HepG2 (cell line): ENCODE results near the gene LRP1-AS. TPM values are rescaled to one million over a fixed set of nuclear protein-coding genes. Genes with fewer than 3 reads are reported as not detected.

Source experiments
- ATAC-seq: fragments of 200-7000 bp; cut with Tn5 transposase; 3 replicates; pipeline ENCODE4 v1.9.1; 2020; ENCODE audit warnings: mild to moderate bottlenecking, moderate library complexity
- BruUV-seq: library from RNA; stranded (reverse); fragments of 400-500 nt; replicated peaks from 2 replicates; lab custom pipeline; 2021; lab: Mats Ljungman, UMichigan
- CTCF ChIA-PET: fragments of 300-600 bp; formaldehyde crosslinking; extraction: SDS; loops from one replicate; lab custom pipeline; 2021; ENCODE audit warnings: low total read pairs, inconsistent platforms, low intra/inter-chr PET ratio; lab: Yijun Ruan, JAX
- POLR2A ChIA-PET: fragments of 350-600 bp; sonication (Branson Sonifier 250); formaldehyde crosslinking; loops from one replicate; lab custom pipeline; 2020; ENCODE audit warnings: antibody characterized with exemption, inconsistent platforms; lab: Yijun Ruan, JAX
- DNase-seq: peaks from one replicate; pipeline ENCODE4 v3.0.0-alpha.2; 2015; ENCODE audit warnings: low spot score
- FAIRE-seq: peaks from 3 replicates; lab custom pipeline; 2011; peaks lifted over from hg19 to GRCh38; lab: Jason Lieb, UNC
- H2AFZ ChIP-seq: one replicate; pipeline ENCODE4 v1.6.1; 2011; ENCODE audit warnings: low read length, inconsistent platforms
- H3K27ac ChIP-seq: fragments of 300-600 bp; 3 replicates; pipeline ENCODE4 v1.8.0; 2011; ENCODE audit warnings: mixed run types, mild to moderate bottlenecking, mixed read lengths, low read length, inconsistent platforms; ENCODE audit not compliant: insufficient read depth; ENCODE audit errors: extremely low read length
- H3K27me3 ChIP-seq, 2 experiments: fragments of 200-600 bp in 1 of 2; 2 replicates in 1 of 2; 3 replicates in 1 of 2; pipeline versions ENCODE4 v1.6.0 to v1.8.0; 2011; ENCODE audit warnings: low read length in 2 of 2, mild to moderate bottlenecking in 2 of 2, moderate library complexity in 2 of 2, inconsistent platforms in 1 of 2; ENCODE audit not compliant: insufficient read depth in 2 of 2, control insufficient read depth in 1 of 2
- H3K36me3 ChIP-seq, 2 experiments: fragments of 200-600 bp in 1 of 2; replicated peaks in 1 of 2; 2 replicates in 1 of 2; 3 replicates in 1 of 2; pipeline versions ENCODE4 v1.5.1 to v1.8.0; 2011; ENCODE audit warnings: low read length in 2 of 2, inconsistent platforms in 1 of 2; ENCODE audit not compliant: insufficient read depth in 2 of 2, control insufficient read depth in 1 of 2
- H3K4me1 ChIP-seq: 2 replicates; pipeline ENCODE4 v1.5.1; 2012; ENCODE audit warnings: low read length, inconsistent platforms; ENCODE audit not compliant: insufficient read depth
- H3K4me2 ChIP-seq: 2 replicates; pipeline ENCODE4 v1.6.0; 2011; ENCODE audit warnings: low read depth, low read length, inconsistent platforms
- H3K4me3 ChIP-seq, 3 experiments: fragments of 200-600 bp in 1 of 3; sonication (generic), shearing (Covaris generic) in 1 of 3; replicated peaks in 1 of 3; 2 replicates each; pipeline ENCODE4 v1.5.1; 2011 to 2016; ENCODE audit warnings: low read length in 3 of 3, inconsistent platforms in 2 of 3, low read depth in 2 of 3, mild to moderate bottlenecking in 2 of 3, control low read depth in 1 of 3, mixed read lengths in 1 of 3; ENCODE audit not compliant: insufficient read depth in 1 of 3
- H3K79me2 ChIP-seq: one replicate; pipeline ENCODE4 v1.6.1; 2011; ENCODE audit warnings: low read length, inconsistent platforms; ENCODE audit not compliant: insufficient read depth
- H3K9ac ChIP-seq: 2 replicates; pipeline ENCODE4 v1.6.0; 2011; ENCODE audit warnings: mild to moderate bottlenecking, low read depth, low read length, inconsistent platforms; ENCODE audit not compliant: insufficient read depth
- H3K9me3 ChIP-seq: 2 replicates; pipeline ENCODE4 v1.5.1; 2012; ENCODE audit warnings: mild to moderate bottlenecking, low read length
- H4K20me1 ChIP-seq: 2 replicates; pipeline ENCODE4 v1.6.0; 2011; ENCODE audit warnings: inconsistent platforms, mild to moderate bottlenecking, low read length, moderate library complexity; ENCODE audit not compliant: insufficient read depth
- CC2D1A ChIP-seq: sonication (generic); formaldehyde crosslinking; IDR thresholded peaks from 2 replicates; pipeline ENCODE4 v1.8.1; 2023; ENCODE audit warnings: mild to moderate bottlenecking, missing genetic modification reagents
- CENPX ChIP-seq: sonication (generic); formaldehyde crosslinking; IDR thresholded peaks from 2 replicates; pipeline ENCODE4 v1.9.0; 2021; ENCODE audit warnings: mild to moderate bottlenecking, missing genetic modification reagents, moderate library complexity
- GATAD1 ChIP-seq: IDR thresholded peaks from 2 replicates; pipeline ENCODE4 v1.6.1; 2016; ENCODE audit warnings: missing genetic modification reagents, missing compliant biosample characterization
- KMT2B ChIP-seq: IDR thresholded peaks from 2 replicates; pipeline ENCODE4 v1.6.1; 2016; ENCODE audit warnings: missing genetic modification reagents, missing compliant biosample characterization
- MLLT10 ChIP-seq: sonication (generic); formaldehyde crosslinking; IDR thresholded peaks from 2 replicates; pipeline ENCODE4 v1.4.0; 2020; ENCODE audit warnings: missing genetic modification reagents
- PHF8 ChIP-seq: sonication (generic); formaldehyde crosslinking; IDR thresholded peaks from 2 replicates; pipeline ENCODE4 v1.5.0; 2020; ENCODE audit warnings: missing genetic modification reagents
- RBFOX2 ChIP-seq: fragments of 200-400 bp; formaldehyde crosslinking; IDR thresholded peaks from 2 replicates; pipeline ENCODE4 v1.6.1; 2017; ENCODE audit warnings: low read depth, mild to moderate bottlenecking, low read length
- ZNF335 ChIP-seq: sonication (generic); formaldehyde crosslinking; IDR thresholded peaks from 2 replicates; pipeline ENCODE4 v1.4.0; 2020; ENCODE audit warnings: missing genetic modification reagents
- ZSCAN21 ChIP-seq: sonication (generic); formaldehyde crosslinking; IDR thresholded peaks from 2 replicates; pipeline ENCODE4 v1.8.0; 2022; ENCODE audit warnings: mild to moderate bottlenecking, missing genetic modification reagents, moderate library complexity, borderline replicate concordance
- WGBS: methylation state at CpG from one replicate; pipeline ENCODE4 v1.1.6; 2017; ENCODE audit warnings: low lambda C conversion rate; 5-methylcytosine and 5-hydroxymethylcytosine counted together
- in situ Hi-C: cut with HindIII; loops from 2 replicates; pipeline ENCODE4 v1.10.0; 2017; ENCODE audit warnings: low pct_unique_long_range_greater_than_20kb; ENCODE audit not compliant: extremely low pct_ligation_motif_present
- intact Hi-C: fragments of 100-400 bp; cut with micrococcal nuclease; formaldehyde crosslinking; loops from one replicate; pipeline ENCODE4 v1.10.0; 2022; ENCODE audit not compliant: unreplicated experiment
- polyA plus RNA-seq, 8 experiments: library from polyadenylated mRNA; depleted of rRNA in 3 of 8; stranded (reverse) in 7 of 8; unstranded in 1 of 8; fragments of >200 nt; fragmentation: Illumina TruSeq in 4 of 8; extraction: Trizol in 4 of 8; gene quantifications; 2 replicates each; pipeline versions ENCODE4 v1.2.1 to v1.2.3, GENCODE V29; 2011 to 2016; ENCODE audit warnings: low read depth in 4 of 8, missing spikeins in 1 of 8, mixed read lengths in 1 of 8; ENCODE audit not compliant: insufficient read depth in 1 of 8
- total RNA-seq, 5 experiments: library from RNA; depleted of rRNA; stranded (reverse); fragments of >200 nt; fragmentation: Illumina TruSeq; extraction: Trizol; gene quantifications; 2 replicates each; pipeline ENCODE4 v1.2.3, GENCODE V29; 2016; ENCODE audit warnings: low read depth in 1 of 5
- TF ChIP-seq, protein P1 (sequence below): sonication (generic); formaldehyde crosslinking; IDR thresholded peaks from 2 replicates; pipeline ENCODE4 v1.4.0; 2020; ENCODE audit warnings: mild to moderate bottlenecking, missing genetic modification reagents
- TF ChIP-seq, protein P2 (sequence below): sonication (generic); formaldehyde crosslinking; IDR thresholded peaks from 2 replicates; pipeline ENCODE4 v1.4.0; 2020; ENCODE audit warnings: mild to moderate bottlenecking, low read depth, missing genetic modification reagents

LRP1-AS gene
- total and polyA plus RNA-seq, 2 of the 13 experiments (the other 11 are each of a cell fraction or from before 2014, with no cell fraction given), result 0.20 TPM; not detected in 1

DNA sequence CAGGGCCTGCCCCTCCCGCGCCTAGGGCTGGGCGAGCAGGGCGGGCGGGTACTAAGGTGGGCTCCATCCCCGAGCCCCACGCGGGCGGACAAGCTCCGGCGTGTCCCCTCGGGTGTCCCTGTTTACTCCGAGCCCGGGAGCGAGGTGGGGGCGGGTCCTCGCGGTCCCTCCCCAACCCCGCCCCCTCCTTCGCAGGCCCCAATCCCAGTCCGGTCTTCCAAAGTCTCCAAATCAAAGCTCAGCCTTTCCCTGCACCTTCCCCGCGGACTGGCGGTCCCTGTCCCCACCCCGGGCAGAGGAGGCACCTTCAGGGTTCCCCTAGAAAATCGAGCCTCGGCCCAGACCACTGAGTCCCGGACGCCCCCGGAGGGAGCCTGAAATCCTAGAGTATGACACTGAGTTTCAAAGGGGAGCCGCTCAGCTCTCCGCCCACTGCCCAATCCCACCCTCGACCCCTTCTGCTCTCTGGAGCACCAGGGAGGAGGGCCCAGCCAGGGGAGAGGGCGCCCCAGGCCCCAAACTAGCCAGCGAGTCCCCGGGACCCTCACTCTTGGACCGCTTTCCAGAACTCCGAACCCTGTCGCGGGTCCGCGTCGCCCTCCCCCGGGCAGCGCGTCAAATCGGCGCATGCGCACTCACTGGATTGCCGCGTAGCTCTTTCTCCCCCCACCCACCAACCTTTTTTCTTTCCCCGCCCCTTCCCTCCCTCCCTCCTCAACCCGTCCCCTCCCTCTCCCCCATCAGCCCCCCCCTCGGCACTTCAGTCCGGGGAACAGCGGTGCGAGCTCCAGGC lies 19.5 kb downstream of the LRP1-AS start, which contains the start of gene LRP1:
Gene LRP1 (plus strand): TSS at position 758 of the 793 bp plus-strand sequence. CDS start 482 bp downstream, outside the sequence.
- ChIA-PET POLR2A (interaction anchor here (0.6 to 16.0 kb wide), 32 partner anchors 9 to 440 kb away, joined by 3 to 827 read pairs (median 5); partner anchors contain the start of genes INHBE, LRP1-AS, MYO1A and NAB2), CTCF (interaction anchor here (1.7 to 2.0 kb wide), 3 partner anchors 45 to 55 kb away, joined by 9 to 22 read pairs (median 11); no protein-coding TSS in a partner anchor)
- H3K4me3 ChIP-seq, result peak within 1 kb of the TSS; percentile 87 to 96 (median 88)
- peaks cover 0 to 3% of the 10 kb centered on the region in 2 experiments; a peak in 1 of 5 replicates for H3K36me3 ChIP-seq
- H3K9me3 ChIP-seq, result no peaks in the 10 kb centered on the region
- FAIRE-seq (peak; percentile 28), ATAC-seq (peak; percentile 72), DNase-seq (peak; percentile 76)
- H3K4me1 ChIP-seq, result peaks cover 43% of the 10 kb centered on the region
- peaks cover 43% of the 10 kb centered on the region for H3K79me2 ChIP-seq
- peak within 1 kb of the TSS; percentile 92 for H3K27ac ChIP-seq
- 2% methylated on average over 25 of the region's 57 CpGs for WGBS
- H3K9ac ChIP-seq, result peak within 1 kb of the TSS; percentile 82
- intact Hi-C loops, result loop anchor here (1.0 kb wide), 2 partner anchors 22 to 45 kb away; no protein-coding TSS in a partner anchor
- peaks cover 22% of the 10 kb centered on the region for H4K20me1 ChIP-seq
- in situ Hi-C loops, result no loop called here
- H2AFZ ChIP-seq, result no peak within 1 kb of the TSS
- peak within 1 kb of the TSS; percentile 94 for H3K4me2 ChIP-seq
- H3K27me3 ChIP-seq, result no peaks in the 10 kb centered on the region; a peak in 1 of 5 replicates
- BruUV-seq, result no TSS peak
- TF ChIP-seq KMT2B, result peak; percentile 23; the same call in 1 of the 2 replicates
- peak; percentile 87 for TF ChIP-seq RBFOX2
- TF ChIP-seq ZSCAN21 (CRISPR knock-in tag), result peak; percentile 83
- TF ChIP-seq, protein P1, sequence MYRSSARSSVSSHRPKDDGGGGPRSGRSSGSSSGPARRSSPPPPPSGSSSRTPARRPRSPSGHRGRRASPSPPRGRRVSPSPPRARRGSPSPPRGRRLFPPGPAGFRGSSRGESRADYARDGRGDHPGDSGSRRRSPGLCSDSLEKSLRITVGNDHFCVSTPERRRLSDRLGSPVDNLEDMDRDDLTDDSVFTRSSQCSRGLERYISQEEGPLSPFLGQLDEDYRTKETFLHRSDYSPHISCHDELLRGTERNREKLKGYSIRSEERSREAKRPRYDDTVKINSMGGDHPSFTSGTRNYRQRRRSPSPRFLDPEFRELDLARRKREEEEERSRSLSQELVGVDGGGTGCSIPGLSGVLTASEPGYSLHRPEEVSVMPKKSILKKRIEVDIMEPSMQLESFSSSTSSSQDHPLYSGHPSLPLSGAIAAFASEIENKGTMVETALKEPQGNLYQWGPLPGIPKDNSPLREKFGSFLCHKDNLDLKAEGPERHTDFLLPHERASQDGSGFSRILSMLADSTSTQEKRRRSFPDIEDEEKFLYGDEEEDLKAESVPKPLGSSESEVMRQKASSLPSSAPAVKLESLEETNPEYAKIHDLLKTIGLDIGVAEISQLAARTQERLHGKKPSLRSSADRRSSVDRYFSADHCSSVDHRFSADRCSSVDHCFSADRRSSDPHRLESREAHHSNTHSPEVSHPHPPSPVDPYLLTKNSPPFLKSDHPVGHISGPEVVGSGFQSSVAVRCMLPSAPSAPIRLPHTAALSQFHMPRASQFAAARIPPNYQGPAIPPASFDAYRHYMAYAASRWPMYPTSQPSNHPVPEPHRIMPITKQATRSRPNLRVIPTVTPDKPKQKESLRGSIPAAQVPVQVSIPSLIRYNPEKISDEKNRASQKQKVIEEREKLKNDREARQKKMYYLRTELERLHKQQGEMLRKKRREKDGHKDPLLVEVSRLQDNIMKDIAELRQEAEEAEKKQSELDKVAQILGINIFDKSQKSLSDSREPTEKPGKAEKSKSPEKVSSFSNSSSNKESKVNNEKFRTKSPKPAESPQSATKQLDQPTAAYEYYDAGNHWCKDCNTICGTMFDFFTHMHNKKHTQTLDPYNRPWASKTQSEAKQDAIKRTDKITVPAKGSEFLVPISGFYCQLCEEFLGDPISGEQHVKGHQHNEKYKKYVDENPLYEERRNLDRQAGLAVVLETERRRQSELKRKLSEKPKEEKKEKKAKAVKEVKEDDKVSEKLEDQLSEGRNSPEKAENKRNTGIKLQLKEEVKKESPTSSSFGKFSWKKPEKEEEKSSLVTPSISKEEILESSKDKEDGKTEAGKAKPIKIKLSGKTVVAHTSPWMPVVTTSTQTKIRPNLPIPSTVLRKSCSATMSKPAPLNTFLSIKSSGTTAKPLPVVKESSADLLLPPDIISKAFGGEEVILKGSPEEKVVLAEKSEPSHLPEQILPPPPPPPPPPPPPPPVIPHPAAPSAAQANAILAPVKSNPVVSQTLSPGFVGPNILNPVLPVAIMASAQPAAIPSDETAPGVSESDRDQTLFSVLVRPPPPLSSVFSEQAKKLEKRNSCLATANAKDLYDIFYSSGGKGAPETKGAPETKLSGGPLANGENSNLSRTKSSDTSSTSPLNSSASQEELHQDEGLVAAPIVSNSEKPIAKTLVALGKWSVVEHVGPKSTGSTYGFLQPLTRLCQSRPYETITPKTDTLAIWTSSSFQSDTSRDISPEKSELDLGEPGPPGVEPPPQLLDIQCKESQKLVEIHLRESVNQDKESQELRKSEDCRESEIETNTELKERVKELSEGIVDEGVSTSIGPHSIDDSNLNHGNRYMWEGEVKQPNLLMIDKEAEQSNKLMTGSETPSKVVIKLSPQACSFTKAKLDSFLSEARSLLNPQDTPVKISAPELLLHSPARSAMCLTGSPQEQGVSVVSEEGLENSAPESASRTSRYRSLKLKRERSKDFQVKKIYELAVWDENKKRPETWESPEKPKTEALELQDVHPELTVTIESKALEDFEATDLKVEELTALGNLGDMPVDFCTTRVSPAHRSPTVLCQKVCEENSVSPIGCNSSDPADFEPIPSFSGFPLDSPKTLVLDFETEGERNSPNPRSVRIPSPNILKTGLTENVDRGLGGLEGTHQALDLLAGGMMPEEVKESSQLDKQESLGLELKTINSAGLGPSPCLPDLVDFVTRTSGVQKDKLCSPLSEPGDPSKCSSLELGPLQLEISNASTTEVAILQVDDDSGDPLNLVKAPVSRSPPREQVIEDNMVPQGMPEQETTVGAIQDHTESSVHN (CRISPR knock-in tag), result no peak; the same call in 1 of the 2 replicates
- TF ChIP-seq GATAD1, result 0 out of 2 replicates have a peak, but pooled peaks have one; percentile 1
- TF ChIP-seq CENPX (CRISPR knock-in tag), result no peak
- peak; percentile 73 for TF ChIP-seq PHF8 (CRISPR knock-in tag)
- TF ChIP-seq ZNF335 (CRISPR knock-in tag), result no peak
- TF ChIP-seq, protein P2, sequence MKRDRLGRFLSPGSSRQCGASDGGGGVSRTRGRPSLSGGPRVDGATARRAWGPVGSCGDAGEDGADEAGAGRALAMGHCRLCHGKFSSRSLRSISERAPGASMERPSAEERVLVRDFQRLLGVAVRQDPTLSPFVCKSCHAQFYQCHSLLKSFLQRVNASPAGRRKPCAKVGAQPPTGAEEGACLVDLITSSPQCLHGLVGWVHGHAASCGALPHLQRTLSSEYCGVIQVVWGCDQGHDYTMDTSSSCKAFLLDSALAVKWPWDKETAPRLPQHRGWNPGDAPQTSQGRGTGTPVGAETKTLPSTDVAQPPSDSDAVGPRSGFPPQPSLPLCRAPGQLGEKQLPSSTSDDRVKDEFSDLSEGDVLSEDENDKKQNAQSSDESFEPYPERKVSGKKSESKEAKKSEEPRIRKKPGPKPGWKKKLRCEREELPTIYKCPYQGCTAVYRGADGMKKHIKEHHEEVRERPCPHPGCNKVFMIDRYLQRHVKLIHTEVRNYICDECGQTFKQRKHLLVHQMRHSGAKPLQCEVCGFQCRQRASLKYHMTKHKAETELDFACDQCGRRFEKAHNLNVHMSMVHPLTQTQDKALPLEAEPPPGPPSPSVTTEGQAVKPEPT (CRISPR knock-in tag), result no peak
- no peak for TF ChIP-seq MLLT10 (CRISPR knock-in tag)
- no peak for TF ChIP-seq CC2D1A
